Measurements from ENCODE around the gene FXYD6. TPM values are rescaled to one million over a fixed set of nuclear protein-coding genes. Genes with fewer than 3 reads are reported as not detected.

The FXYD6 gene
- total and polyA plus RNA-seq, 4 experiments from 2014 or later, result 0.15 TPM; not detected in 3

DNA sequence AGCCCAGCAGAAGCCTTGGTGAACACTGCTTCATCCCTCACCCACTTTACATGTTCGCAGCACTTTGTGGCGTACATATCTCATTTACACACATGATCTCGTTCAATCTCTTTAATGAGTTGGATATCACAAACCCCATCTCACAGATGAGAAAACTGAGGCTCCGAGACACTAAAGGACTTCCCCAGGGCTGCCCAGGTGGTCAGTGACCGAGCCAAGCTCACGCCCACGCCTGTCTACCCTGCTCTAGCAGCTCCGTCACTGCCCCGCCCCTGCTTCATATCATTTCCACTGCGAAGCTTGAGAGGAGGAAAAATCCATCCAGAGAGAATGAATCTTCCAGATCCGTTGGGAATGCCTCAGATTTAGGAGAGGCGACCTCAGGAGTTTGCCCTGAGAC lies 67.7 kb downstream of the FXYD6 start:
- intact Hi-C loops (cut with micrococcal nuclease), result no loop called here
- H3K36me3 ChIP-seq (ENCODE audit: insufficient read depth, low read length), result no peaks in the 10 kb centered on the region
- peak overlapping the region in 1 of 8 donors; percentile 5 for H3K4me3 Mint-ChIP-seq
- H3K9me3 Mint-ChIP-seq, result no peaks in the 10 kb centered on the region
- no peaks in the 10 kb centered on the region for H3K9me3 ChIP-seq (ENCODE audit: control insufficient read depth in 1 of 2, low read length in 2 of 2)
- no peak overlapping the region for H3K4me3 ChIP-seq (ENCODE audit: low read length in 2 of 2)
- H3K36me3 Mint-ChIP-seq, result no peaks in the 10 kb centered on the region
- peaks cover 10% of the 10 kb centered on the region for H3K4me1 ChIP-seq (ENCODE audit: insufficient read depth, low read length)
- no peak for DNase-seq
- no peak overlapping the region for H3K27ac ChIP-seq (ENCODE audit: low read depth, low read length)
- ChIA-PET CTCF (ENCODE audit: partially characterized antibody) (interaction anchor here (0.9 to 11.7 kb wide), 15 partner anchors 8 to 382 kb away, joined by 3 to 440 read pairs (median 10); partner anchors contain the start of genes DSCAML1, FXYD2 and IL10RA), POLR2A (ENCODE audit: partially characterized antibody) (interaction anchor here (1.0 to 3.2 kb wide), 8 partner anchors 8 to 244 kb away, joined by 3 to 35 read pairs (median 7); no protein-coding TSS in a partner anchor)
- H3K4me1 Mint-ChIP-seq, result peaks cover 9 to 27% (median 13%) of the 10 kb centered on the region in 4 donors
- peaks cover 0 to 3% of the 10 kb centered on the region in 2 donors for H3K27me3 Mint-ChIP-seq
- no peaks in the 10 kb centered on the region for H3K27me3 ChIP-seq (ENCODE audit: insufficient read depth, low read length)
- no peak overlapping the region for H3K27ac Mint-ChIP-seq

DNA sequence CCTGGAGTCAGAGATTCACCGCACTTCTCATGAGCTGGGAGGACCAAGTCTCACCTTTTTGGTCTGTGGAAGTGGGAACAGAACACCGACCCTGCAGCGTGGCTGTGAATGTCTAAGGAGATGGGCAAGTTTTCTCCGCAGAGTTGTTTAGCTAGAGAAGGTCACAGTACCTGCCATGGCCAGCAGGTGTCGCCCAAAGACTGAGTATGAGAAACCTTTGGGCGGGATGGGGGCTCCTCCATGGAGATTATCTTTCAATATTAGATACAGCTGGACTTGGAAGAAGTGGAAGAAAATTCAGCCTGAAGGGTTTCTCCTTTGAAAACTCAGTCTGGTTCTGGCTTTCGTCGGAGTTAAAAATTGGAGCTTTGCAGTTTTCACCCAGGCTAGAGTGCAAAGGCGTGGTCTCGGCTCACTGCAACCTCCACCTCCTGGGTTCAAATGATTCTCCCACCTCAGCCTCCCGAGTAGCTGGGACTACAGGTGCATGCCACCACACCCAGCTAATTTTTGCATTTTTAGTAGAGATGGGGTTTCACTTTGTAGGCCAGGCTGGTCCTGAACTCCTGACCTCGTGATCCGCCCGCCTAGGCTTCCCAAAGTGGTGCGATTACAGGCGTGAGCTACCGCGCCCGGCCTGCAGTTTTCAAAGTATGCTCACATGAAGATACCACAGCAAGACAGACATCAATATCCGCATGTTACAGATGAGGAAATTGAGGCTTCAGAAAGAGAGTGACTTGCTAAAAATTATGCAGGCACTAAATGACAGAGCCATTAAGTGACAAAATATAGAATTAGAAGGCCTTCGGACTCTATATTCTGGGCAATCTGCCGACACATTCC lies 68.8 kb downstream of the FXYD6 start:
- H3K36me3 ChIP-seq (ENCODE audit: insufficient read depth, low read length), result no peaks in the 10 kb centered on the region
- peak; percentile 58 to 70 (median 62) for DNase-seq
- Mint-ChIP-seq H3K27ac (peak overlapping the region in 1 of 7 donors; percentile 45), H3K27me3 (peaks cover 0 to 3% of the 10 kb centered on the region in 2 donors), H3K4me1 (peaks cover 7 to 17% (median 10%) of the 10 kb centered on the region in 4 donors), H3K9me3 (no peaks in the 10 kb centered on the region), H3K4me3 (no peak overlapping the region), H3K36me3 (no peaks in the 10 kb centered on the region)
- no peak overlapping the region for H3K27ac ChIP-seq (ENCODE audit: low read depth, low read length)
- ChIA-PET CTCF (ENCODE audit: partially characterized antibody) (interaction anchor here (0.6 to 11.7 kb wide), 36 partner anchors 10 to 384 kb away, joined by 3 to 440 read pairs (median 4); partner anchors contain the start of genes DSCAML1, FXYD2 and IL10RA), POLR2A (ENCODE audit: partially characterized antibody) (interaction anchor here (0.5 to 3.2 kb wide), 15 partner anchors 9 to 592 kb away, joined by 3 to 35 read pairs (median 4); partner anchors contain the start of gene IL10RA)
- H3K9me3 ChIP-seq (ENCODE audit: control insufficient read depth in 1 of 2, low read length in 2 of 2), result no peaks in the 10 kb centered on the region
- intact Hi-C loops (cut with micrococcal nuclease), result loop anchor here (1.0 kb wide), 4 partner anchors 10 to 364 kb away; no protein-coding TSS in a partner anchor
- H3K27me3 ChIP-seq (ENCODE audit: insufficient read depth, low read length), result no peaks in the 10 kb centered on the region
- H3K4me3 ChIP-seq (ENCODE audit: low read length in 2 of 2), result no peak overlapping the region
- peaks cover 10% of the 10 kb centered on the region for H3K4me1 ChIP-seq (ENCODE audit: insufficient read depth, low read length)

DNA sequence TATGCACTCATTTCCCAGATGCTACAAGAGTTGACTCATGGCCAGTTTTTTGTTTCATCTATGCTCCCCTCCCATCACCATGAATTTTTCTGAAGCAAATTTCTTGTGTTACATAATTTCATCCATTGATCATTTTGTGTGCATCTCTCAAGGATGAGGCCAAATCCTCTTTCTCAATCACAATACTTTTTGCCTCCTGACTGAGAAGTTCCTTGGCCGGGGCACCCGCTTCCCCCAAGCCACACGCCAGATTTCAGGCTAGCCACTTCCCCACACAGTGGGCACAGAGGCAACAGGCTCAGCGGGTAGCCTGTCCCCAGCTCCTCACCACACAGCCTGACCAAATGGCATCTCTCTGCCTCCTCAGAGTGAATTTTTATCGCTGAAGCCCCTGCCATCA lies 69.6 kb downstream of the FXYD6 start:
- H3K4me1 Mint-ChIP-seq, result peaks cover 7 to 13% (median 10%) of the 10 kb centered on the region in 4 donors
- ChIA-PET CTCF (ENCODE audit: partially characterized antibody) (interaction anchor here (1.0 to 11.7 kb wide), 22 partner anchors 9 to 381 kb away, joined by 3 to 440 read pairs (median 9); partner anchors contain the start of genes DSCAML1, FXYD2 and IL10RA), POLR2A (ENCODE audit: partially characterized antibody) (interaction anchor here (0.5 to 3.2 kb wide), 8 partner anchors 10 to 592 kb away, joined by 3 to 35 read pairs (median 6); partner anchors contain the start of gene IL10RA)
- no peaks in the 10 kb centered on the region for H3K9me3 ChIP-seq (ENCODE audit: control insufficient read depth in 1 of 2, low read length in 2 of 2)
- H3K4me1 ChIP-seq (ENCODE audit: insufficient read depth, low read length), result peaks cover 10% of the 10 kb centered on the region
- no peaks in the 10 kb centered on the region for H3K36me3 Mint-ChIP-seq
- intact Hi-C loops (cut with micrococcal nuclease), result loop anchor here (1.0 kb wide), 4 partner anchors 10 to 364 kb away; no protein-coding TSS in a partner anchor
- peaks cover 0 to 3% of the 10 kb centered on the region in 2 donors for H3K27me3 Mint-ChIP-seq
- H3K4me3 Mint-ChIP-seq, result no peak overlapping the region
- H3K4me3 ChIP-seq (ENCODE audit: low read length in 2 of 2), result no peak overlapping the region
- no peaks in the 10 kb centered on the region for H3K27me3 ChIP-seq (ENCODE audit: insufficient read depth, low read length)
- H3K27ac Mint-ChIP-seq, result no peak overlapping the region
- no peak for DNase-seq
- H3K9me3 Mint-ChIP-seq, result no peaks in the 10 kb centered on the region
- H3K27ac ChIP-seq (ENCODE audit: low read depth, low read length), result no peak overlapping the region
- no peaks in the 10 kb centered on the region for H3K36me3 ChIP-seq (ENCODE audit: insufficient read depth, low read length)

DNA sequence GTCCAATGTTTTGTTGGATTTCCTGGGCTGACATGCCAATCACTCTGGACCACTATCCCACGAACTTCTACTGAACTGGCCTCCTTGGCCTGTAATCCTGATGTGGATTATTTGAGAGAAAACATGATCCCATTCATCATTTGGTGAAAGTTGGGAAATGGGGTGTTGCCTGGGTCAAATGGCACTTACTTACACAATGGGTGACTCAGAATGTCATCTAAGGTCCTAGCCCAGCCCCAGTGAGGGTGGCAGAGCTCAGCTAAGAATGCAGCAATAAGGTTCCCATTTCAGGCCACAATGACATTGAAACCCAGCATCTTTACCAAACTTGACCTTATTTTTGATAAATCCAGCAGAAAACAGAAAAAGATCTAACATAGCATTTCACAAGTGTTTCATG lies 71.4 kb downstream of the FXYD6 start:
- no peaks in the 10 kb centered on the region for H3K27me3 ChIP-seq (ENCODE audit: insufficient read depth, low read length)
- H3K27ac ChIP-seq (ENCODE audit: low read depth, low read length), result no peak overlapping the region
- H3K27me3 Mint-ChIP-seq, result peaks cover 0 to 3% of the 10 kb centered on the region in 2 donors
- no peaks in the 10 kb centered on the region for H3K9me3 ChIP-seq (ENCODE audit: control insufficient read depth in 1 of 2, low read length in 2 of 2)
- H3K4me1 ChIP-seq (ENCODE audit: insufficient read depth, low read length), result peaks cover 10% of the 10 kb centered on the region
- no peak for DNase-seq
- intact Hi-C loops (cut with micrococcal nuclease), result no loop called here
- H3K4me3 ChIP-seq (ENCODE audit: low read length in 2 of 2), result no peak overlapping the region
- POLR2A ChIA-PET (ENCODE audit: partially characterized antibody), result no interaction called here
- no peak overlapping the region for H3K4me3 Mint-ChIP-seq
- no peaks in the 10 kb centered on the region for H3K9me3 Mint-ChIP-seq
- no peak overlapping the region for H3K27ac Mint-ChIP-seq
- H3K36me3 ChIP-seq (ENCODE audit: insufficient read depth, low read length), result no peaks in the 10 kb centered on the region
- peaks cover 7 to 11% (median 10%) of the 10 kb centered on the region in 4 donors for H3K4me1 Mint-ChIP-seq
- no peaks in the 10 kb centered on the region for H3K36me3 Mint-ChIP-seq
- CTCF ChIA-PET (ENCODE audit: partially characterized antibody), result interaction anchor here (1.0 to 11.7 kb wide), 8 partner anchors 16 to 379 kb away, joined by 3 to 440 read pairs (median 4); partner anchors contain the start of gene FXYD2

DNA sequence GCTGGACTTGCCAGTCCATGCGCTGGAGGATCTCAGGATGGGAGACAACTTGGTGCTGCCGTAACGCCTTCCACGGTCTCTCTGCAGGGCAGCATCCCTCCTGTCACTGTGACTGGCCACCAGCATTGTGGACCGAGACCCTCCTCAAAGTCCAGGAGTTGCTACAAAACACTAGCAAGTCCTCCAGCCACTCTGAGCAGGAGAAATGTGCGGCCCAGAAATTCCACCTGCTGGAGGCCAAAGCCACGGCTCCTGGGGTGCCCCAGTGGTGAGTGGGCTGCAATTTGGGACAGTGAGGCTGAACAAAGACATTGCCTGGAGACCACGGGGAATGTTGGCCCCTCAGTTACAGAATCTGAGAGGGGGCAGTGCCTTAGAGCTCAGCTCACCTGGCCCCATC lies 72.6 kb downstream of the FXYD6 start:
- peaks cover 0 to 2% (median 2%) of the 10 kb centered on the region in 4 donors for H3K4me1 Mint-ChIP-seq
- Histone ChIP-seq H3K27ac (ENCODE audit: low read depth, low read length) (no peak overlapping the region), H3K4me1 (ENCODE audit: insufficient read depth, low read length) (peaks cover under 1% of the 10 kb centered on the region), H3K27me3 (ENCODE audit: insufficient read depth, low read length) (no peaks in the 10 kb centered on the region), H3K36me3 (ENCODE audit: insufficient read depth, low read length) (no peaks in the 10 kb centered on the region), H3K9me3 (ENCODE audit: control insufficient read depth in 1 of 2, low read length in 2 of 2) (no peaks in the 10 kb centered on the region), H3K4me3 (ENCODE audit: low read length in 2 of 2) (no peak overlapping the region)
- no peaks in the 10 kb centered on the region for H3K36me3 Mint-ChIP-seq
- no peak for DNase-seq
- no peak overlapping the region for H3K4me3 Mint-ChIP-seq
- intact Hi-C loops (cut with micrococcal nuclease), result no loop called here
- peaks cover 2 to 5% of the 10 kb centered on the region in 2 donors for H3K27me3 Mint-ChIP-seq
- CTCF ChIA-PET (ENCODE audit: partially characterized antibody), result interaction anchor here (1.1 to 11.7 kb wide), 4 partner anchors 17 to 250 kb away, joined by 5 to 440 read pairs (median 68); partner anchors contain the start of gene FXYD2
- no peaks in the 10 kb centered on the region for H3K9me3 Mint-ChIP-seq
- no peak overlapping the region for H3K27ac Mint-ChIP-seq
- POLR2A ChIA-PET (ENCODE audit: partially characterized antibody), result no interaction called here

DNA sequence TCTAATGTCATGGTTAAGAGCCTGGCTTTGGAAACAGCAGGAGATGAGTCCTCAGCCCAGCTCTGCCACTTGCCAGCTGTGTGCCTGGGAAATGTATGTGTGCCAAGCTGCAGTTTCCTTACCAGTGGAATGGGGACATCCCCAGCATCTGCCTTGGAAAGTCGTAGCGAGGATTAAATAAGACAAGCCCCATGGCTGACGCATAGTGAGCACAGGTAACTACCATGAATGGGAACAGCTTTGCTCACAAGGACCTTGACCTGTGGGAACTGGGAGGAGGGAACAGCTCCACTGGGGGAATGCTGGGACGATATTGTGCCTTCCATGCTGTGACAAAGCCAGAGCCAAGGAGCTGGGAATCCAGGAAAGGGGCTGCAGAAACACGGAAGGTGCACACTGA lies 76.8 kb downstream of the FXYD6 start:
- CTCF ChIA-PET (ENCODE audit: partially characterized antibody), result interaction anchor here (1.2 to 11.7 kb wide), 3 partner anchors 22 to 372 kb away, joined by 3 to 440 read pairs (median 7); partner anchors contain the start of gene FXYD2
- intact Hi-C loops (cut with micrococcal nuclease), result loop anchor here (2.0 kb wide), 1 partner anchor 15 kb away; no protein-coding TSS in a partner anchor

More for the DNA sequence above, 76.8 kb downstream of the FXYD6 start:
- Mint-ChIP-seq H3K27me3 (peaks cover 22 to 24% of the 10 kb centered on the region in 2 donors), H3K36me3 (no peaks in the 10 kb centered on the region), H3K4me1 (peaks cover 2 to 22% (median 12%) of the 10 kb centered on the region in 4 donors), H3K4me3 (no peak overlapping the region), H3K9me3 (no peaks in the 10 kb centered on the region), H3K27ac (peak overlapping the region in 1 of 7 donors; percentile 10)
- POLR2A ChIA-PET (ENCODE audit: partially characterized antibody), result no interaction called here
- no peak overlapping the region for H3K27ac ChIP-seq (ENCODE audit: low read depth, low read length)
- peaks cover 18% of the 10 kb centered on the region for H3K4me1 ChIP-seq (ENCODE audit: insufficient read depth, low read length)
- no peak for DNase-seq
- no peaks in the 10 kb centered on the region for H3K9me3 ChIP-seq (ENCODE audit: control insufficient read depth in 1 of 2, low read length in 2 of 2)
- peaks cover 20% of the 10 kb centered on the region for H3K27me3 ChIP-seq (ENCODE audit: insufficient read depth, low read length)
- no peak overlapping the region for H3K4me3 ChIP-seq (ENCODE audit: low read length in 2 of 2)
- H3K36me3 ChIP-seq (ENCODE audit: insufficient read depth, low read length), result no peaks in the 10 kb centered on the region
